Kidney epithelial cell (primary cell): ENCODE results near the gene PLCB1. TPM values are rescaled to one million over a fixed set of nuclear protein-coding genes. Genes with fewer than 3 reads are reported as not detected.
"Not testable (repeated sequence)": the region's sequence is repeated elsewhere in the genome, so short reads cannot be mapped to it uniquely, and the experiment has no call there.

Experiments
- DNase-seq: peaks from one replicate; pipeline ENCODE4 v3.0.0-alpha.2; 2010; ENCODE audit warnings: low read depth
- H3K27me3 ChIP-seq: 2 replicates; pipeline ENCODE4 v1.6.0; 2011; ENCODE audit warnings: low read length; ENCODE audit not compliant: control insufficient read depth, insufficient read depth
- H3K36me3 ChIP-seq: 2 replicates; pipeline ENCODE4 v1.5.1; 2011; ENCODE audit warnings: low read length; ENCODE audit not compliant: control insufficient read depth, insufficient read depth
- H3K4me3 ChIP-seq: 2 replicates; pipeline ENCODE4 v1.5.1; 2011; ENCODE audit warnings: low read depth, mild to moderate bottlenecking, control low read depth, low read length
- CTCF ChIP-seq: IDR thresholded peaks from 2 replicates; pipeline ENCODE4 v1.5.1; 2011; ENCODE audit warnings: mild to moderate bottlenecking, moderate library complexity, low read length, control low read depth, inconsistent platforms; ENCODE audit not compliant: insufficient read depth, poor library complexity, severe bottlenecking
- total RNA-seq: library from RNA; depleted of rRNA; stranded (reverse); fragments of >200 nt; gene quantifications from 2 replicates; pipeline ENCODE4 v1.2.3, GENCODE V29; 2015

Gene PLCB1
- total RNA-seq, 1 donor from 2014 or later, result 5.1 TPM

GRCh38 chr20:8587251-8587650 is 455.2 kb downstream of the PLCB1 start:
- no peak for DNase-seq
- no peaks in the 10 kb centered on the region for H3K27me3 ChIP-seq
- no peak overlapping the region for H3K4me3 ChIP-seq
- H3K36me3 ChIP-seq, result no peaks in the 10 kb centered on the region
- no peak for TF ChIP-seq CTCF

- Histone ChIP-seq H3K36me3 (no peaks in the 10 kb centered on the region), H3K4me3 (no peak overlapping the region), H3K27me3 (no peaks in the 10 kb centered on the region)
- DNase-seq, result no peak
- TF ChIP-seq CTCF, result no peak
Observed at GRCh38 chr20:8587810-8588209, 455.7 kb downstream of the PLCB1 start.

- H3K27me3 ChIP-seq, result no peaks in the 10 kb centered on the region
- DNase-seq, result no peak
- no peak for TF ChIP-seq CTCF
- no peak overlapping the region for H3K4me3 ChIP-seq
- no peaks in the 10 kb centered on the region for H3K36me3 ChIP-seq
Observed at GRCh38 chr20:8589956-8590355, 457.9 kb downstream of the PLCB1 start.

GRCh38 chr20:8600910-8601541 is 469.0 kb downstream of the PLCB1 start:
- not testable (repeated sequence) for H3K4me3 ChIP-seq, DNase-seq, H3K27me3 ChIP-seq, H3K36me3 ChIP-seq

- H3K4me3 ChIP-seq, result no peak overlapping the region
Observed at GRCh38 chr20:8601542-8601912, 469.5 kb downstream of the PLCB1 start.

GRCh38 chr20:8602389-8603116 is 470.5 kb downstream of the PLCB1 start:
- no peaks in the 10 kb centered on the region for H3K36me3 ChIP-seq
- no peak for DNase-seq
- no peaks in the 10 kb centered on the region for H3K27me3 ChIP-seq
- no peak for TF ChIP-seq CTCF
- no peak overlapping the region for H3K4me3 ChIP-seq

More at GRCh38 chr20:8601542-8601912, 469.5 kb downstream of the PLCB1 start:
- Histone ChIP-seq H3K27me3 (no peaks in the 10 kb centered on the region), H3K36me3 (no peaks in the 10 kb centered on the region)
- DNase-seq, result no peak
- no peak for TF ChIP-seq CTCF
